ENCODE measurements around the gene VDR.

VDR gene

DNA sequence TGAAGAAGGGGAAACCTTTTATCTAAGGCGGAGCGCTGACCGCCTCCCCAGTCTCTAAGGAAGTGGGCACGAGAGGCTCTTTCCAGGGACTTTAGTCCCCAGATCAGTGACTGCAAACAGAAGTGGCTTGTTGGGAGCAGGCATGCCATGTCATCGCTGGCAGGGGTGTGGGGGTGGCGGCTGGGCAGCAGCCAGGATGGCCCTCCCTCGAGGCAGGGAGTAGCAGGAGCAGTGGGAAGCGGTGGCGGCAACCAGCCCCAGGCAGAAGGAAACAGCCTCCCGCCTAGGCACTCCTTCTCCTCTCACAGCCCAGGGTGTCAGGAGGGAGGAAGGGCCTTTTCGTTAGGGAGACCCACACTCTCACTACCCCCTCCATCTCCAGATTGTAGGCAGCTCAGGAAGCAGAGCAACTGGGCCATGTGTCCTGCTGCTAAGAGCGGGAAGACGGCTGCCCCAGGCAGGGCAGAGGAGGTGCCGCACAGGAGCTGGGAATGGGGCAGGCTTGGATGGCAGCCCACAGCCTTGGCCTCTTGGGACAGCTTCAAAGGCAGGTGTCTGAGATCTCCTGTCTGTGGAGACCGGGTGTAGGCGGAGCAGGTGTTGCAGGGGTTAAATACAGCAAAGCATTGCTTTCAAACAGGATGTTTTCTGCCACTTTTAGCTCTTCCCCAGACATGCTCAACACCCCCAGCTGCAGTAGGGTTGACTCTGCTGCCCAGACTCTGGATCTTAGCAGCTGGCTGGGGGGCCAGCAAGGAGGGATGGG is 21.8 kb downstream of the VDR start:
- H3K4me3 ChIP-seq (ENCODE audit: low read length): peak overlapping the region; percentile 59
- TF ChIP-seq, protein P1, sequence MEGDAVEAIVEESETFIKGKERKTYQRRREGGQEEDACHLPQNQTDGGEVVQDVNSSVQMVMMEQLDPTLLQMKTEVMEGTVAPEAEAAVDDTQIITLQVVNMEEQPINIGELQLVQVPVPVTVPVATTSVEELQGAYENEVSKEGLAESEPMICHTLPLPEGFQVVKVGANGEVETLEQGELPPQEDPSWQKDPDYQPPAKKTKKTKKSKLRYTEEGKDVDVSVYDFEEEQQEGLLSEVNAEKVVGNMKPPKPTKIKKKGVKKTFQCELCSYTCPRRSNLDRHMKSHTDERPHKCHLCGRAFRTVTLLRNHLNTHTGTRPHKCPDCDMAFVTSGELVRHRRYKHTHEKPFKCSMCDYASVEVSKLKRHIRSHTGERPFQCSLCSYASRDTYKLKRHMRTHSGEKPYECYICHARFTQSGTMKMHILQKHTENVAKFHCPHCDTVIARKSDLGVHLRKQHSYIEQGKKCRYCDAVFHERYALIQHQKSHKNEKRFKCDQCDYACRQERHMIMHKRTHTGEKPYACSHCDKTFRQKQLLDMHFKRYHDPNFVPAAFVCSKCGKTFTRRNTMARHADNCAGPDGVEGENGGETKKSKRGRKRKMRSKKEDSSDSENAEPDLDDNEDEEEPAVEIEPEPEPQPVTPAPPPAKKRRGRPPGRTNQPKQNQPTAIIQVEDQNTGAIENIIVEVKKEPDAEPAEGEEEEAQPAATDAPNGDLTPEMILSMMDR (IDR thresholded peaks at IDR 0.05; ENCODE audit: low read depth, low read length): no peak
- TF ChIP-seq EZH2phosphoT487 (IDR thresholded peaks at IDR 0.05; ENCODE audit: low read depth): no peak
- no peaks in the 10 kb centered on the region for H3K79me2 ChIP-seq (ENCODE audit: low read length)
- H4K20me1 ChIP-seq (ENCODE audit: insufficient read depth, low read length): no peaks in the 10 kb centered on the region
- no peaks in the 10 kb centered on the region for H3K9me3 ChIP-seq (ENCODE audit: insufficient read depth, low read length)
- H3K9ac ChIP-seq (ENCODE audit: low read length): no peak overlapping the region
- no peak overlapping the region for H3K27ac ChIP-seq (ENCODE audit: low read length)
- peak overlapping the region; percentile 69 for H3K4me2 ChIP-seq (ENCODE audit: low read length)
- H2AFZ ChIP-seq (ENCODE audit: low read depth, low read length): no peak overlapping the region
- H3K36me3 ChIP-seq (replicated peaks; ENCODE audit: low read depth, low read length): no peaks in the 10 kb centered on the region
- peaks cover 37% of the 10 kb centered on the region for H3K27me3 ChIP-seq (ENCODE audit: low read depth, low read length)
- peaks cover 23% of the 10 kb centered on the region for H3K4me1 ChIP-seq (ENCODE audit: low read length)

DNA sequence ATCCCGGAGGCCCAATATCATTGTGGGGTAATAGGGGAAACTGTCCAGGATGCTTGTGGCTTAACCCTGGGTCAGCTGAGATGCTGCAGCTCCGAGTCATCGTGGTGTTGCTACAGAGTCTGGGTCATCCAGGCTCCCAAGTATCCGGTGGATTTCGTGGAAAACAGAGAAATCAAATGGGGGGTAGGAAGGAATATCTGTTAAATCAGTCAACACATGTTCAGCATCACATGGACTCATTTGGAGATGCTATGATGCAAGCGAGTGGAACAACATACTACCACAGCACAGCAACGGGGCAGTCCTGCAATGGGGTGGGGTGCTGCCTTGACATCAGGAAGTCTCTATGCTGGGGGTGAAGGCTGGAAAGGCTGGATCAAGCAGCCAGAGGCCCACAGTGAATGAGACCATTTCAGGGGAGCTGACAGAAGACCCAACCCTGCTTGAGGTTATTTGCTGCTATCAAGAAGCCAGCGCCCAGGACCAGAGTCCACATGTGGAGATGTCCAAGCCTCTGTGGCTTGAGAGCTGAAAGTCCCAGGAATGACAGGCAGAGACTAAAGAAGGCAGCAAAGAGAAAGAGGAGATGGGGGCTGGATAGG is 22.9 kb downstream of the VDR start:
- H3K27me3 ChIP-seq (ENCODE audit: low read depth, low read length): peaks cover 37% of the 10 kb centered on the region
- no peak overlapping the region for H3K9ac ChIP-seq (ENCODE audit: low read length)
- H3K27ac ChIP-seq (ENCODE audit: low read length): no peak overlapping the region
- no peak overlapping the region for H3K4me3 ChIP-seq (ENCODE audit: low read length)
- no peaks in the 10 kb centered on the region for H4K20me1 ChIP-seq (ENCODE audit: insufficient read depth, low read length)
- peaks cover 23% of the 10 kb centered on the region for H3K4me1 ChIP-seq (ENCODE audit: low read length)
- no peaks in the 10 kb centered on the region for H3K79me2 ChIP-seq (ENCODE audit: low read length)
- no peak for TF ChIP-seq EZH2phosphoT487 (IDR thresholded peaks at IDR 0.05; ENCODE audit: low read depth)
- TF ChIP-seq, protein P1 (IDR thresholded peaks at IDR 0.05; ENCODE audit: low read depth, low read length): no peak
- no peak overlapping the region for H3K4me2 ChIP-seq (ENCODE audit: low read length)
- no peak overlapping the region for H2AFZ ChIP-seq (ENCODE audit: low read depth, low read length)
- H3K9me3 ChIP-seq (ENCODE audit: insufficient read depth, low read length): no peaks in the 10 kb centered on the region
- no peaks in the 10 kb centered on the region for H3K36me3 ChIP-seq (replicated peaks; ENCODE audit: low read depth, low read length)

DNA sequence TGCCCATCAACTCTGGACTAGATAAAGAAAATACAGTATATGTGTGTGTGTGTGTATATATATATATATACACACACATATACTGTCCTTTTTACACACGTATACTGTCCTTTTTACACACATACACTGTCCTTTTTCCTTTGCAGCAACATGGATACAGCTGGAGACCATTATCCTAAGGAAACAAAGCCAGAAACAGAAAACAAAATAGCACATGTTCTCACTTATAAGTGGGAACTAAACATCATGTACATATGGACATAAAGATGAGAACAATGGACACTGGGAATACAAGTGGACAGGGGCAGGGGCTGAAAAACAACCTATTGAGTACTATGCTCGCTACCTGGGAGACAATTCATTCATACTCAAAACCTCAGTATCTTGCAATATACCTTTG is 23.7 kb downstream of the VDR start:
- no peak overlapping the region for H3K27ac ChIP-seq (ENCODE audit: low read length)
- TF ChIP-seq, protein P1 (IDR thresholded peaks at IDR 0.05; ENCODE audit: low read depth, low read length): no peak
- no peak for TF ChIP-seq EZH2phosphoT487 (IDR thresholded peaks at IDR 0.05; ENCODE audit: low read depth)
- peaks cover 23% of the 10 kb centered on the region for H3K4me1 ChIP-seq (ENCODE audit: low read length)
- no peaks in the 10 kb centered on the region for H3K9me3 ChIP-seq (ENCODE audit: insufficient read depth, low read length)
- H2AFZ ChIP-seq (ENCODE audit: low read depth, low read length): no peak overlapping the region
- H3K9ac ChIP-seq (ENCODE audit: low read length): no peak overlapping the region
- H3K27me3 ChIP-seq (ENCODE audit: low read depth, low read length): peaks cover 35% of the 10 kb centered on the region
- no peaks in the 10 kb centered on the region for H3K36me3 ChIP-seq (replicated peaks; ENCODE audit: low read depth, low read length)
- no peak overlapping the region for H3K4me3 ChIP-seq (ENCODE audit: low read length)
- H3K4me2 ChIP-seq (ENCODE audit: low read length): no peak overlapping the region
- no peaks in the 10 kb centered on the region for H4K20me1 ChIP-seq (ENCODE audit: insufficient read depth, low read length)
- H3K79me2 ChIP-seq (ENCODE audit: low read length): no peaks in the 10 kb centered on the region

DNA sequence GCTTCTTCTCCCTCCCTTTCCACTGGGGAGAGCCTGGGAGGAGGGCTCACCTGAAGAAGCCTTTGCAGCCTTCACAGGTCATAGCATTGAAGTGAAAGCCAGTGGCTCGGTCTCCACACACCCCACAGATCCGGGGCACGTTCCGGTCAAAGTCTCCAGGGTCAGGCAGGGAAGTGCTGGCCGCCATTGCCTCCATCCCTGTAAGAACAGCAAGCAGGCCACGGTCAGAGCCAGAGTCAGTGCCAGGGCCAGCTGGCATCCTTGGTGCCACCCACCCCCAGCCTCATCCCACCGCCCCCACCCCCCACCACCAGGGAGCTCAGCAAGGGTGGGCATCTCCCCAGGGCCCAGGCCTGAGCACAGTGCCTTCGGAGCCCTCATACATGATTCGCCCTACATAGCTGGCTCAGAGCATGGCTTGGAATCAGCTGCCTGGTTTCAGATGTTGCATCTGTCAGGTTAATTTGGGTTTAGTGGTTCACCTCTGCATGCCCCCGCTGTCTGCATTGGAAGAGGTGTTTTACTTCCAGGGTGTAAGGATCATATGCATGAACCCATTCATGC is 25.8 kb downstream of the VDR start:
- no peaks in the 10 kb centered on the region for H3K79me2 ChIP-seq (ENCODE audit: low read length)
- H3K9ac ChIP-seq (ENCODE audit: low read length): no peak overlapping the region
- peaks cover 11% of the 10 kb centered on the region for H3K4me1 ChIP-seq (ENCODE audit: low read length)
- H3K4me3 ChIP-seq (ENCODE audit: low read length): no peak overlapping the region
- H3K9me3 ChIP-seq (ENCODE audit: insufficient read depth, low read length): no peaks in the 10 kb centered on the region
- H3K27ac ChIP-seq (ENCODE audit: low read length): no peak overlapping the region
- TF ChIP-seq, protein P1 (IDR thresholded peaks at IDR 0.05; ENCODE audit: low read depth, low read length): no peak
- H3K4me2 ChIP-seq (ENCODE audit: low read length): no peak overlapping the region
- no peak overlapping the region for H2AFZ ChIP-seq (ENCODE audit: low read depth, low read length)
- H4K20me1 ChIP-seq (ENCODE audit: insufficient read depth, low read length): no peaks in the 10 kb centered on the region
- peaks cover 44% of the 10 kb centered on the region for H3K27me3 ChIP-seq (ENCODE audit: low read depth, low read length)
- no peaks in the 10 kb centered on the region for H3K36me3 ChIP-seq (replicated peaks; ENCODE audit: low read depth, low read length)
